Measurements from ENCODE around the gene APOL6. TPM values are rescaled to one million over a fixed set of nuclear protein-coding genes. Genes with fewer than 3 reads are reported as not detected.

The APOL6 gene
- total and polyA plus RNA-seq, 11 donors: 2.3 to 55.8 (median 6.7) TPM

GRCh38 chr22:35629406-35630216 lies 18.6 kb upstream of the APOL6 start:
- peak; percentile 61 to 77 (median 68) for DNase-seq
- no peak for TF ChIP-seq POLR2A (IDR thresholded peaks at IDR 0.05)
- TF ChIP-seq CTCF (IDR thresholded peaks at IDR 0.05): no peak
- Histone ChIP-seq H3K27ac (peak overlapping the region in 9 of 12 donors; percentile 16 to 85 (median 31)), H3K27me3 (no peaks in the 10 kb centered on the region), H3K4me3 (no peak overlapping the region), H3K36me3 (no peaks in the 10 kb centered on the region), H3K9me3 (no peaks in the 10 kb centered on the region), H3K4me1 (peaks cover 0 to 28% (median 4%) of the 10 kb centered on the region in 12 donors)
- 38 to 42% (median 40%) methylated on average over 9 of the region's 9 CpGs for WGBS, 4 donors
- intact Hi-C loops (cut with DNase I): loop anchor here (2.0 to 10.0 kb wide), 16 partner anchors 85 to 495 kb away; partner anchors contain the start of gene RASD2 (in 1 of the 10)
- peak in 3 of 4 donors; percentile 35 to 49 (median 49) for ATAC-seq

GRCh38 chr22:35630387-35630793 lies 17.9 kb upstream of the APOL6 start:
- Histone ChIP-seq H3K27me3 (no peaks in the 10 kb centered on the region), H3K4me3 (no peak overlapping the region), H3K27ac (peak overlapping the region in 1 of 12 donors; percentile 62), H3K4me1 (peaks cover 0 to 28% (median 4%) of the 10 kb centered on the region in 12 donors), H3K9me3 (no peaks in the 10 kb centered on the region), H3K36me3 (no peaks in the 10 kb centered on the region)
- ATAC-seq (no peak), DNase-seq (no peak)
- intact Hi-C loops (cut with DNase I): loop anchor here in 5 of 10 donors (2.0 to 10.0 kb wide), 6 partner anchors 94 to 492 kb away; no protein-coding TSS in a partner anchor
- TF ChIP-seq CTCF (IDR thresholded peaks at IDR 0.05) (no peak), POLR2A (IDR thresholded peaks at IDR 0.05) (no peak)
- 69 to 90% (median 78%) methylated on average over 4 of the region's 4 CpGs for WGBS, 4 donors

GRCh38 chr22:35630891-35631290 lies 17.4 kb upstream of the APOL6 start:
- ATAC-seq (no peak), DNase-seq (no peak)
- Histone ChIP-seq H3K27me3 (no peaks in the 10 kb centered on the region), H3K27ac (no peak overlapping the region), H3K4me3 (no peak overlapping the region), H3K4me1 (peaks cover 0 to 26% (median 4%) of the 10 kb centered on the region in 12 donors), H3K36me3 (no peaks in the 10 kb centered on the region), H3K9me3 (no peaks in the 10 kb centered on the region)
- TF ChIP-seq POLR2A (IDR thresholded peaks at IDR 0.05): no peak
- no peak for TF ChIP-seq CTCF (IDR thresholded peaks at IDR 0.05)
- intact Hi-C loops (cut with DNase I): loop anchor here in 5 of 10 donors (2.0 to 10.0 kb wide), 6 partner anchors 94 to 491 kb away; no protein-coding TSS in a partner anchor
- WGBS, 4 donors: 88 to 98% (median 96%) methylated on average over 9 of the region's 9 CpGs

- 73 to 85% (median 78%) methylated on average over 5 of the region's 5 CpGs for WGBS, 4 donors
- Histone ChIP-seq H3K27me3 (no peaks in the 10 kb centered on the region), H3K9me3 (no peaks in the 10 kb centered on the region), H3K4me1 (peaks cover 0 to 23% (median 4%) of the 10 kb centered on the region in 12 donors), H3K27ac (no peak overlapping the region), H3K36me3 (no peaks in the 10 kb centered on the region), H3K4me3 (no peak overlapping the region)
- intact Hi-C loops (cut with DNase I): loop anchor here in 5 of 10 donors (2.0 to 10.0 kb wide), 6 partner anchors 93 to 491 kb away; no protein-coding TSS in a partner anchor
- no peak for DNase-seq
- TF ChIP-seq CTCF (IDR thresholded peaks at IDR 0.05) (peak in 10 of 12 donors; percentile 25 to 54 (median 34)), POLR2A (IDR thresholded peaks at IDR 0.05) (no peak)
- ATAC-seq: no peak
Observed at GRCh38 chr22:35631597-35631996, 16.6 kb upstream of the APOL6 start.
